Inflammatory macrophage treated with lipopolysaccharide for 1 hour (primary cell): ENCODE data around the gene SPG11.
"Not testable (repeated sequence)": the region's sequence is repeated elsewhere in the genome, so short reads cannot be mapped to it uniquely, and the experiment has no call there.

Experiments used
- DNase-seq, 2 donors: peaks; one replicate each; pipeline ENCODE4 v3.0.0-alpha.2; 2020 to 2022

Gene SPG11

DNA sequence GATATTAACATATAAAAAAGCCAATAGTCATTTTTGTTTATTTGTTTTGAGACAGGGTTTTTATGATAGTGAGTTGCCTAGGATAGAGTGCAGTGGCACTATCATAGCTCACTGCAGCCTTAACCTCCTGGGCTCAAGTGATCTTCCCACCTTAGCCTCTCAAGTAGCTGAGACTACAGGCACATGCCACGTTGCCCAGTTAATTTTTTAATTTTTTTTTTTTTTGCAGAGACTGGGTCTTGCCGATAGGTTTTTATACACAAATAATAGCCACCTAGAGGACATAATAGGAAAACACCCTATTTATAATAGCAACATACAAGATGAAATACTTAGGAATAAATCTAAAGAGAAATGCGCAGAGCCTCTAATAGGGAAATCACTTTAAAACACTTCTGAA lies 113.2 kb downstream of the SPG11 start:
- peak; percentile 12 to 34 for DNase-seq

DNA sequence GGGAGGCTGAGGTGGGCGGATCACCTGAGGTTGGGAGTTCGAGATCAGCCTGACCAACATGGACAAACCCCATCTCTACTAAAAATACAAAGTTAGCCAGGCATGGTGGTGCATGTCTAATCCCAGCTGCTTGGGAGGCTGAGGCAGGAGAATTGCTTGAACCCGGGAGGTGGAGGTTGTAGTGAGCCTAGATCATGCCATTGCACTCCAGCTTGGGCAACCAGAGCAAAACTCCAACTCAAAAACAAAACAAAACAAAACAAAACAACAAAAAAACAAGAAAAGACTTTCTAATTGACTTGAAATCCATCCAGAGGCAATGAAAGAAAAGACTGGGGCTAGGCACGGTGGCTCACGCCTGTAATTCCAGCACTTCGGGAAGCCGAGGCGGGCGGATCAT lies 114.3 kb downstream of the SPG11 start:
- DNase-seq, result not testable (repeated sequence)

DNA sequence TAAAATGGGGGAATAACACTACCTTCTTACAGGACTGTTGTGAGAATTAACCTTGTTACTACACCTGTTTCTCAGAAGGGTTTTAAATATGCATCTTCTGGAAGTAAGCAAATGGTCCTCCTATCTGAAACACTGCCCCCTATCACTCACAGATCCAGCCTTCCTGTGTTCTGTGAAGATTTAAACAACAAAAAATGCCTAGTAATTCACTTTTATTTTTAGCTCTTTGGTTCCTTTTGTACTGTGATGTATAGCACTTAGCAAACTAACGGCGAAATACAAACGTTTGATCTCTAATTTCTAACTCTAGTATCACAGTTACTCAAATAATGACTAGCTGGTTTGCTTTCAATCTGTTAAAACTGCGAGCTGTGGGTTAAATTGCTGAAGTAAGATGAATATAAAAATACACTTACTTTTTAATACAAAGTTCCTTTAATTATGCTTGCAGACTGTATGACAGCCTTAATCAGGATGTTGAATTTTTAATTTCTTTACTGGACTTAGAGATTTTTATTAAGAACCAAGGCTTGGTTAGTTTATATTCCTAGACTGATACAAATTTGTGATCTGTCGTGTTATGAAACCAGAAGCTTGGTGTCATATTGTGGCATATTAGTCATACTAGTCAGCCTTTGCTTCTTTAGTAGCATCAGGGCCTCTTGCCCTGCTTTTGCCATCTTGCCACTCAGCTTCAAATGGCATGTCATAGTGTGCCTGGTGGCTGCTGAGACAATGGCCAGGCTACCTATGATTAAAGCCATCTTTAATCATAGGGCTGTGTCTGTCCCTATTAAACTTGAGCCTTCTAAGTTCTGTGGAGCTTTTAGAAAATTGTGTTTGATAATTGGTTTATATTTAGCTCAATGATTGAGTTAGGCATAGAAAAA lies 117.3 kb downstream of the SPG11 start:
- peak; percentile 47 to 58 for DNase-seq

DNA sequence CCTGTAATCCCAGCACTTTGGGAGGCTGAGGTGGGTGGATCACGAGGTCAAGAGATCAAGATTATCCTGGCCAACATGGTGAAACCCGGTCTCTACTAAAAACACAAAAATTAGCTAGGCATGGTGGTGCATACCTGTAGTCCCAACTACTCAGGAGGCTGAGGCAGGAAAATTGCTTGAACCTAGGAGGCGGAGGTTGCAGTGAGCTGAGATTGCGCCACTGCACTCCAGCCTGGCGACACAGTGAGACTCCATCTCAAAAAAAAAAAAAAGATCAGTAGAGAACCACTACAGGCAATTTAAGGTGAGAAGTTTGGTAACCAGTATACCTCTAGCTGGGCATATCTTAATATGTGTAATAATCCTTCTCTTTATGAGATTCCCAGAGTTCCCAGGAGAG lies 118.7 kb downstream of the SPG11 start:
- not testable (repeated sequence) for DNase-seq

DNA sequence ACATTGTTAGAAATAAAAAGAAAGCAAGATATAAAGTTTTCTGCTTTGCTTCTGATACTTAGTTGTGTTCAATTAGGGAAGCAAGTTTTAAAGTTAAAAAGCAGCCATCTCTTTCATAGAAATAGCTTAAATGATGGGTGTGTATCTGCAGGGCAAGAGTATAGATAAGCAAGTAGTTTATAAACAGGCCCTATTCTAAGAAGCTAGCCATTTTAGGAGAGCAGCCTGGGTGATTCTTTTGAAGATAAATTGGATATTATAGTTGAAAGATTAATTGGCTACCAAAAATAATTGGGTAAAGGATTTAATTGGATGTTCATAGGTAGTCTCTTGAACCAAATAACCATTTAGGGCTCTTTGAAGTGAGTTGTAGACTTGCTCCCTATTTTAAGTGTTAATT lies 120.9 kb downstream of the SPG11 start:
- no peak for DNase-seq

DNA sequence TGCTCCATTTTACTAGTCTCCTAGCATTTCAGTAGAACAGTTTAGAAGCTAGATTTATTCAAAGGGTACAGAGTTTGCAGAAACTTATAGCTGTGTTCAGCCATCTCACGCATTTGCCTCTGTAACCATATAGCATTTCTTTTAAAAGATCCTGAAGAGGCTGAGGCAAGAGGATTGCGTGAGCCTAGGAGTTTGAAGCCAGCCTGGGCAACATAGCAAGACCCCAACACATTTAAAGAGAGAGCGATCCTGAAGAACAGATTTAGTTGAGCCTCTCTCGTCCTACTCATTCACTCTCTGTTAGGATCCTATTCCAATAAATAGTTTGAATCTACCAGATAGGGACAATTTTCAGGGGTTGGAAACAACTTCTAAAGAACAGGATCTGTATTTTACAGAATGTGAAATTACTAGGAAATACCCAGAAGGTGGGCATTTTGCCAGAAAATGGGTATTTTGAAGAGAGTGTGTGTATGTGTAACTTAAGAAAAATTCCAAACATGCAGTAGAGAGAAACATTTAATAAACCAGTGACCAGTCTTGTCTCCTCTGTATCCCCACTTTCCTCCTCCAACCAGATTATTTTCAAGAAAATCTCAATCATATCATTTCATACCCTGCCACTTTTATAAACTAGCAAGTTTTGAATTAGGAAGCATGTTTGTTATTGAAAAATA lies 122.0 kb downstream of the SPG11 start:
- DNase-seq, result peak; percentile 30 to 39

DNA sequence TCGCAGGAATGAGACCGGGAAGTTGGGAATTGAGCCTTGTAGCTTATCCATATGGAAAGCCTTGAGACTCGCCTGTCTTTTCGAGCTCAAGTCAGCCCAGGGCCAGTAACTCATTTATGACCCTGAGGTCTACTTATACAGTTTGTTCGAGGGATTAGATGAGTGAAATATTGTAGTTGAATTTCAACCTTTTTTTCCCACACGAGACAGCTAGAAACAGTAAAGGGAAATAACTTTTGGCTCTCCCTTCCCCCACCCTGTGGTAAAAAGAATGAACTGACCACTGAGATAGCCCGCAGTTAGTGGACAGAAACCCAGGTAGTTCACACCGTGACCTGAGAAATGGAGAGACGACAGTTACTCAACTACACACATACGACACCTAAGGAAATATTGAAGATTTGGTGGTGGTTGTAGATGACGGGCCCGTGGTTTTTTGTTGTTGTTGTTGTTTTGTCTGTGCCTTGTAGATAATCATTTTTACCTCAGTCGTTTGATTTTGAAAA lies 125.7 kb downstream of the SPG11 start:
- DNase-seq, result peak in 1 of 2 donors; percentile 34

DNA sequence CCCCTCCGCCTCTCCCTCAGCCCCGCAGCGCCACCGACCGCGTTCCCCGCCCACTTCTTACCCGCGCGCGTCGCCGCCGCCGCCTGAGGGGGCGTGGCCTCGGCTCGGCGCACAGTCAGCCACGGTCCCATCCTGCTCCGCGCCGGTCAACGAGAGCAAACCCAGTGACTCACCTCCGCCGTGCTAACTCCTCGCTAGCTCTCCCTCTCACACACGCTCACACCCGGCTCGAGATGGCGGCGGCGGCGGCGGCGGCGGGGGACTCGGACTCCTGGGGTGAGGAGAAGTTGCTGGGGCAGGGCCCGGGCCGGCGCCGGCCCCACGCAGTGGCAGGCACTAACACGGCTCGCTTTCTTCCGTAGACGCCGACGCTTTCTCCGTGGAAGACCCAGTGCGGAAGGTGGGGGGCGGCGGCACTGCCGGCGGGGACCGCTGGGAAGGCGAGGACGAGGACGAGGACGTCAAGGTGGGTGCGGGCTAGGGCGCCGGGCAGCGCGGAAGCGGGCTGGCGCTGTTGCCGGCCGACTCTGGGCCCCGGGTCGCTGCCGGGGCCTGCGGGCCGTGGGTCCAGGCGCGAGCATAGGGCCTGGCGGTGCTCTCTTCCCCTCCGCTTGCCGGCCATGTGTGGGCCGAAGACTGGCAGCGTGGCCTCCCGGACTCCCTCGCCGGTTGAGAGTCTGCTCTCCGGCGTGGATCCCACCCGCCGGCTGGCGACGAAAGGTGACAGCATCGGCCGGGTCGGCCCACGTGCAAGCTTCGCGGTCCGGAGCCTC lies 126.3 kb downstream of the SPG11 start, which contains the start of gene EIF3J:
Gene EIF3J (plus strand): TSS at position 186 of the 773 bp plus-strand sequence. CDS start 48 bp downstream, at position 234.
- peak; percentile 90 to 93 for DNase-seq

DNA sequence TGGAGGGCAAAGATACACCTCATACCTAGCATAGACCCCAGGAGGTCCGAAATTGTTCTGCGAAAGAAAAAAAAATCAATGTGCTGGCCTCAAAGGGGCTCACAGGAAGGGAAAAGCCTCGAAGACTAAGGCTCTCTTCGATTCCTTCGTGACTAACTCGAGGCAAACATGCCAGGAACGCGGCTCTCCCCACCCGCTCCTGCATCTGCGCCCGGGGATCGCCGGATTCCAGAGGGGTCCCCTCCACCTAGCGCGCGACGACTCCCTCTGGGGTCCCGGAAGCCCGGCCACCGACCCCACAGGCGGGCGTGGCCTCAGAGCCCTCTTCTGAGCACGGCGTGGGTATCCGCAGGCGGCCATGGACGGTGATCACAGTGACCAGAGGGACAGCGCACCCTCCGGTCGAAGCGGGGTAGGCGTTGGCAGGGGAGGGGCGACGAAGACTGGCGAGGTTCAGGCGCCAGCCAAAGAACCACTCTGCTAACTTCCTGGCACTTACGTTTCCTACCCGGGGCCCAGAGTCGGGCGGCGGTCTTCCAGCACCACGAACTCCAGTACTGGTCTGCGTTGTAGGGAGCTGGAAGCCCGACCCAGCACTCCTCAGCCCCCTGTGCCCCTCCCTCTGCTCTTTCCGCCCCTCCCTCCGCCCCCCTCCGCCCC lies 127.0 kb downstream of the SPG11 start:
- peak; percentile 84 to 86 for DNase-seq

DNA sequence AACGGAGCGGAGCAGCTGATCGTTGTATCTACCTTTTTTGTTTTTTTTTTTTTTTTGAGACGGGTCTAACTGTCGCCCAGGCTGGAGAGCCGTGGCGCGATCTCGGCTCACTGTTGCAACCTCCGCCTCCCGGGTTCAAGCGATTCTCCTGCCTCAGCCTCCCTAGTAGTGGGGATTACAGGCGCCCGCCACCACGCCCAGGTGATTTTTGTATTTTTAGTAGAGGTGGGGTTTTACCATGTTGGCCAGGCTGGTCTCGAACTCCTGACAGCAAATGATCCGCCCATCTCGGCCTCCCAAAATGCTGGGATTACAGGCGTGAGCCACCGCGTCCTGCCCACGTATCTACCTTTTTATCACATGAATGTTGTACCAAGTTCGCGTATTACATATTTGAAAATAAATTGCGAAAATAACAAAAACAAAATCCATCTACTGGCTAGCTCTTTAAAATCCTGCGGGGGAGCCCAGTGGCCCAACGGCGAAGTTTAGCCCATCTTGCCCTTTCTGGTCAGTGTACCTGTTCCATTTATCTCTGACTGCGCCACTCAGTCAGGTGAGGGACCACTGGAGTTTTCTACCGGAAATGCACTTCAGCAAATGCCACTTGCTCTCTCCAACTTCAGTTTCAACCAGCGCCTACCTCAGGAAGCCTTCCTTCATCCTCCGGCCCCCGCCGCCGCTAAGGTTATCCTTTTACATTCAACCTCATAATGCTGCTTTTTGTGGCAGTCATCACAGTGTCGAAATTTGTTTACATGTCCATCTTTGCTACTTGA lies 127.8 kb downstream of the SPG11 start:
- no peak for DNase-seq

DNA sequence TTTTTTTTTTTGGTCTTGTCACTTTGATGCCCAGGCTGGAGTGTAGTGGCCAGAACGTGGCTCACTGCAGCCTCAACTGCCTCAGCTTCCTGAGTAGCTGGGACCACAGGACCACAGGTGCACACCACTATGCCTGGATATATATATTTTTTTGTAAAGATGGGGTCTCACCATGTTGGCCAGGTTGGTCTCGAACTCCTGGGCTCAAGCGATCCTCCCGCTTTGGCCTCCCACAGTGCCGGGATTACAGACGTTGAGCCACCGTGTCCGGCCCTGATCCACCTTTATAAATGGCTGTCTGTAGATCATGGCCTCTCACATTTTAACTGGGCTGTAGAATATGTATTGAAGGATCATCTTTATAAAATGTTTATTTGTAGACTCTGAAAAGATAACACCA lies 128.4 kb downstream of the SPG11 start:
- DNase-seq, result no peak

DNA sequence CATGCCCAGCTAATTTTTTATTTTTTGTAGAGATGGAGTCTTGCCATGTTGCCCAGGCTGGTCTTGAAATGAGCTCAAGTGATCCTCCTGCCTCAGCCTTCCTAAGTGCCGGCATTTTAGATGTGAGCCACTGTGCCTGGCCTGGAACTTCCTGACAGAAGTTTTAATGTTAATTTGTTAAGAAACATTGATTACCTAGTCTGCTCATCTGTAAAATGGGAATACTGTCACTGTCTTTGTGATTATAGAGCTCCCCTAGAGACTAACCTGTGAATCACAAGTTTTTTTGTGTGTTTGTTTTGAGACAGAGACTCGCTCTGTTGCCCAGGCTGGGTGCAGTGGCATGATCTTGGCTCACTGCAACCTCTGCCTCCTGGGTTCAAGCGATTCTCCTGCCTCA lies 130.8 kb downstream of the SPG11 start:
- no peak for DNase-seq

DNA sequence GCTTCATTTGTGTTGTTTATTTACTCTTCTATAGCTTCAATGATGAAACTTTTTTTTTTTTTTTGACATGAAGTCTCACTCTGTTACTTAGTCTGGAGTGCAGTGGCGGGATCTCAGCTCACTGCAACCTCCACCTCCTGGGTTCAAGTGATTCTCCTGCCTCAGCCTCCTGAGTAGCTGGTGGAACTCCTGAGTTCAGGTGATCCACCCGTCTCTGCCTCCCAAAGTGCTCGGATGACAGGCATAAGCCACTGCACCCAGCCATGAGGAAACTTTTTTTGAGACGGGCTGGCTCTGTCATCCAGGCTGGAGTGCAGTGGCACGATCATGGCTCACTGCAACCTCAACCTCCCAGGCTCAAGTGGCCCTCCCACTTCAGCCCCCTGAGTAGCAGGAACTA lies 131.2 kb downstream of the SPG11 start:
- DNase-seq, result not testable (repeated sequence)

DNA sequence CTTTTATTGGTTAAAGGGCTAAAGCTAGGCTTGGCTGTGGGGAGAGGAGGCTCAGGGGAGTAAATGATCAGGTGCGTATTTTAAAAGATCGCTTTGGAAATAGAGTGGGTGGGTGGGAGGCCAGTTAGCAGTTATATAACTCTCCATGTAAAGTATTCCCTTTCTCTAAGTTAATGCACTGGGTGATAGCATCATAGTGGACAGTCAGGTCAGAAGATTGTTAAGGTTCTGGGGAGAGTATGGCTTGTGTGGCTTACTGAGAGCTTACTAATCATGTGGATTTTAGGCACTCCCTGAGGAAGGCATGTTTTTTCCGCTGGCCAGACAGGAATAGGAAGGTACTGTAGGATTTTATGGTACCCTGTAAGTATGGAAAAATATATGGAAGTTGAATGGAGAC lies 132.8 kb downstream of the SPG11 start:
- DNase-seq, result no peak

DNA sequence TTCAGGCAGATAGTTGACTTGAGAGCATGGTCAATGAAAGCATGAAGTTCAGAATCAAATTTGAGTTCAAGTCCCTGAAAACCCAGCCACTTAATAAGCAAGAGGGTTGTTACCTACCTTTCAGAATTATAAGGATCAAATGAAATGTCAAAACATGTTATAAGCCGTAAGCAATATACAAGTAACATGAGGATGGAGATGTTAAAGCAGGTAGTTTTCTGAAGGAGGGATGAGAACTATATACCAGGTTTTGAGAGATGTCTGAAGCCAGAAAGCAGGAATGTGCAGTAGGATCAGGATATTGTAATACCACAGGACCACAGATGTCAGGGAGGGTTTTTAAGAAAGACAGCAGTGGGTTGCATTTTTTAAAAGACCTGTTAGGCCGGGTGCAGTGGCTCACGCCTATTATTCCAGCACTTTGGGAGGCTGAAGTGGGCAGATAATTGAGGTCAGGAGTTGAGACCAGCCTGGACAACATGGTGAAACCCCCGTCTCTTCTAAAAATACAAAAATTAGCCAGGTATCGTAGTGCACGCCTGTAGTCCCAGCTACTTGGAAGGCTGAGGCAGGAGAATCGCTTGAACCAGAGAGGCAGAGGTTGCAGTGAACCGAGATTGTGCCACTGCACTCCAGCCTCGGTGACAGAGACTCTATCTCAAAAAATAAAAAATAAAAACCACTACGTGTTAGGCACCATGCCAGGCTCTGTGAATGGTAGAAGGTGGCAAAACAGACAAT lies 133.4 kb downstream of the SPG11 start:
- DNase-seq, result no peak

DNA sequence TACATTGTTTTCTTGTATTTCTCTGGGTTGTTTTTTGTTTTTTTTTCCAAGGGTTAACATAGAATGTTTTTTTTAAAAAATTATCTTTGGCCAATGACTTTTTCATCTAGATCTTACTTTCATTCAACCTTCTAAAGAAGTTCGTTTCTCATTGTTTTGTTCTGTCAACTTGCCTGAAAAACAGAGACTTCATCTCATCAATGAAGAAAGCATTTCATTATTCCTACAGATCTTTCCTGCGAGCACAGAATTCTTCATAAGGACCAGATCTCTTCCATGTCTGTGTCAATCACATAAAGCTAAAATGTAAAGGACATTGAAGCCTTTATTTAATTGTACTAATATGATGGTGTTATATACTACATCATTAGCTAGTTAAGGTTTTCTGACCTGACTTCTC lies 136.2 kb downstream of the SPG11 start:
- no peak for DNase-seq

DNA sequence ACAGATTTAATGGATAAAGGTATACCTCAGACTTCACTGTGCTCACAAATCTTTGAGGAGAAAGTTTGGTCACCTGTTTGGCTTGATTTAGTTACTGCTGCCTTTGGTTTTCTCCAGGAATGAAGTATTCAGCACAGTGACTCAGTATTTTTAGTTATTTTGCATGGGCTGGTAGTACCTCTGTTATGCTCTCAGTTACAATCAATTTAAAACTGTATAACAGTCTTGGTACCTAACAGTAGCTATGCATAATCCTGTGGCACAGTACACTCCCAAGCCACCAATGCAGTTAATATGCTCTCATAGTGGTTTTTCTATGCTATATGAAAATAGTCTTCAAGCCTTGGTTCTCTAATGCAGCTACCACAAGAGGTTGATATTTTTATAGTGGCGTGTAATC lies 138.4 kb downstream of the SPG11 start:
- DNase-seq, result no peak

DNA sequence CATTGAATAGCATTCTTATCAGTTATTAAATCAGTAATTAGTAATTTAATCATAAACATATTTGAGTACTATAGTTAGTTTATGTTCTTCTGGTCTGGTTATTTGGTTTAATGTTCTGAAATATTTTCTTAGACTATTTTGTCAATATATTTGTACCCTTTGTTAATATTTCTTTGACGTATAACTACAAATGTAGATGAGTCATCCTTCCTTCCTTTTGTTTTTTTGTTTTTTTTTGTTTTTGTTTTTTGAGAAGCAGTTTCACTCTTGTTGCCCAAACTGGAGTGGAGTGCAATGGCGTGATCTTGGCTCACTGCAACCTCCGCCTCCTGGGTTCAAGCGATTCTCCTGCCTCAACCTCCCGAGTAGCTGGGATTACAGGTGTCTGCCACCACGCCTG lies 143.9 kb downstream of the SPG11 start:
- DNase-seq, result no peak

DNA sequence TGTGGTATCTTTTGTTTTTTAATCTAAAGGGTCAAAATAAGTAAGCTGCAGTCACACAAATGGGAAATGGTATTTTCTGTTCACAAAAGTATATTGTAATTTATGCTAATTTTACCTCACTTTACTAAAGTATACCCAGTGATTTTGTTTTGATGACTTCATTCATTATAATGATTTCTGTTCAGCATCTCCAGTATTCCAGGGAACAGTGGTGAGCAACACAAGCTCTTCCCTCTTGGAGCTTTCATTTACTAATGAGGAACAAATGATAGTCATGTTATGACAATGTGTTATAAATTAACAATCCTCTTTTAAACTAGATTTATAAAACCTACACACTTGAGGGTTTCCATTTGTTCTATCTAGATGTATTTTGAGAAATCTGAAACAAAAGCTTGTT lies 147.0 kb downstream of the SPG11 start:
- DNase-seq, result no peak
